GM12878 (cell line): Measurements from ENCODE around the gene ALDH3B2. TPM values are rescaled to one million over a fixed set of nuclear protein-coding genes. Genes with fewer than 3 reads are reported as not detected.

Source experiments
- ATAC-seq: fragments of 200-7000 bp; cut with Tn5 transposase; 3 replicates; pipeline ENCODE4 v1.9.1; 2020; ENCODE audit warnings: mild to moderate bottlenecking, moderate library complexity
- BruUV-seq: library from RNA; stranded (reverse); fragments of 400-500 nt; replicated peaks from 2 replicates; lab custom pipeline; 2021; lab: Mats Ljungman, UMichigan
- CTCF ChIA-PET: fragments of 300-600 bp; sonication (Branson Sonifier 250); formaldehyde crosslinking; extraction: SDS; loops from one replicate; lab custom pipeline; 2021; ENCODE audit warnings: inconsistent platforms; lab: Yijun Ruan, JAX
- POLR2A ChIA-PET: fragments of 350-600 bp; formaldehyde crosslinking; extraction: SDS; loops from one replicate; lab custom pipeline; 2021; ENCODE audit warnings: inconsistent platforms; lab: Charles Lee
- RAD21 ChIA-PET: fragments of 300-600 bp; sonication (Branson Sonifier 250); formaldehyde crosslinking; loops from one replicate; lab custom pipeline; 2023; ENCODE audit warnings: antibody characterized with exemption; ENCODE audit not compliant: unreplicated experiment; lab: Charles Lee
- SMC1A ChIA-PET: fragments of 300-600 bp; sonication (Branson Sonifier 250); formaldehyde crosslinking; loops from one replicate; lab custom pipeline; 2023; ENCODE audit not compliant: unreplicated experiment, uncharacterized antibody; lab: Charles Lee
- DNase-seq: peaks from one replicate; pipeline ENCODE4 v3.0.0-alpha.2; 2011; ENCODE audit warnings: low read depth, low spot score
- FAIRE-seq: peaks from 3 replicates; lab custom pipeline; 2011; peaks lifted over from hg19 to GRCh38; lab: Jason Lieb, UNC
- H2AFZ ChIP-seq: 2 replicates; pipeline ENCODE4 v1.6.0; 2011; ENCODE audit warnings: low read depth, low read length, control low read depth; ENCODE audit not compliant: control insufficient read depth
- H3K27ac ChIP-seq: 2 replicates; pipeline ENCODE4 v1.5.1; 2011; ENCODE audit warnings: control low read depth; ENCODE audit not compliant: control insufficient read depth, insufficient read depth
- H3K27me3 ChIP-seq, 2 experiments: replicated peaks in 1 of 2; 2 replicates each; pipeline versions ENCODE4 v1.6.0 to v1.6.1; 2011; ENCODE audit warnings: low read length in 1 of 2; ENCODE audit not compliant: control insufficient read depth in 2 of 2, insufficient read depth in 2 of 2
- H3K36me3 ChIP-seq, 2 experiments: 2 replicates each; pipeline ENCODE4 v1.5.1; 2011; ENCODE audit warnings: low read length in 1 of 2; ENCODE audit not compliant: control insufficient read depth in 2 of 2, insufficient read depth in 2 of 2
- H3K4me1 ChIP-seq: 2 replicates; pipeline ENCODE4 v1.6.1; 2011; ENCODE audit warnings: mild to moderate bottlenecking, low read length, moderate library complexity, mixed read lengths; ENCODE audit not compliant: control insufficient read depth, insufficient read depth
- H3K4me2 ChIP-seq: 2 replicates; pipeline ENCODE4 v1.6.0; 2011; ENCODE audit warnings: control low read depth; ENCODE audit not compliant: control insufficient read depth, insufficient read depth
- H3K4me3 ChIP-seq: fragments of 200-600 bp; sonication (generic); 2 replicates; pipeline ENCODE4 v1.5.1; 2016
- H3K79me2 ChIP-seq: 2 replicates; pipeline ENCODE4 v1.6.0; 2011; ENCODE audit warnings: low read length; ENCODE audit not compliant: control insufficient read depth, insufficient read depth
- H3K9ac ChIP-seq: 2 replicates; pipeline ENCODE4 v1.8.0; 2011; ENCODE audit warnings: low read length, control low read depth, mixed read lengths; ENCODE audit not compliant: control insufficient read depth, insufficient read depth
- H3K9me3 ChIP-seq: replicated peaks from 3 replicates; pipeline ENCODE4 v1.5.1; 2011; ENCODE audit warnings: mild to moderate bottlenecking, low read length; ENCODE audit not compliant: control insufficient read depth, insufficient read depth
- H4K20me1 ChIP-seq: 2 replicates; pipeline ENCODE4 v1.6.0; 2011; ENCODE audit not compliant: control insufficient read depth, insufficient read depth
- ASH2L ChIP-seq: fragments of 300-600, 200-600 bp; sonication (generic); IDR thresholded peaks from 2 replicates; pipeline ENCODE4 v1.6.1; 2017; ENCODE audit warnings: low read depth, mild to moderate bottlenecking, borderline replicate concordance
- CEBPZ ChIP-seq: fragments of 150-350 bp; IDR thresholded peaks from 2 replicates; pipeline ENCODE4 v1.6.1; 2016; ENCODE audit warnings: low read depth, low read length
- CHD4 ChIP-seq: fragments of 200-600 bp; sonication (generic); IDR thresholded peaks from 2 replicates; pipeline ENCODE4 v1.6.1; 2016; ENCODE audit warnings: mild to moderate bottlenecking
- ELK1 ChIP-seq: IDR thresholded peaks from 2 replicates; pipeline ENCODE4 v1.6.1; 2012; ENCODE audit warnings: low read depth, low read length, improper control_type of control experiment
- ESRRA ChIP-seq: IDR thresholded peaks from 2 replicates; pipeline ENCODE4 v1.6.1; 2012; ENCODE audit warnings: mild to moderate bottlenecking, low read length, improper control_type of control experiment
- ETV6 ChIP-seq, 2 experiments: fragments of 450-650 bp in 1 of 2; IDR thresholded peaks in 1 of 2; conservative IDR thresholded peaks in 1 of 2; 2 replicates each; pipeline ENCODE4 v1.6.1; 2014; ENCODE audit warnings: antibody characterized with exemption in 1 of 2, borderline replicate concordance in 1 of 2, low read depth in 1 of 2, mild to moderate bottlenecking in 1 of 2, moderate library complexity in 1 of 2
- HDAC2 ChIP-seq: fragments of 200-600 bp; sonication (generic); IDR thresholded peaks from 2 replicates; pipeline ENCODE4 v1.6.1; 2017
- IKZF2 ChIP-seq, 2 experiments: fragments of 450-650 bp; IDR thresholded peaks; 2 replicates each; pipeline ENCODE4 v1.6.1; 2017; ENCODE audit warnings: mild to moderate bottlenecking in 2 of 2, moderate library complexity in 2 of 2
- JUNB ChIP-seq: IDR thresholded peaks from 2 replicates; pipeline ENCODE4 v1.6.1; 2016; ENCODE audit warnings: antibody characterized with exemption, mild to moderate bottlenecking
- NR2F1 ChIP-seq: fragments of 450-650 bp; conservative IDR thresholded peaks from 2 replicates; pipeline ENCODE4 v1.6.1; 2017; ENCODE audit warnings: mild to moderate bottlenecking
- RAD21 ChIP-seq: IDR thresholded peaks from 2 replicates; pipeline ENCODE4 v1.6.1; 2011; ENCODE audit warnings: mild to moderate bottlenecking, low read depth, low read length, moderate library complexity; ENCODE audit not compliant: insufficient read depth
- RFX5 ChIP-seq: IDR thresholded peaks from 2 replicates; pipeline ENCODE4 v1.6.1; 2011; ENCODE audit warnings: low read depth, low read length, improper control_type of control experiment
- SMAD5 ChIP-seq: IDR thresholded peaks from 2 replicates; pipeline ENCODE4 v1.6.1; 2016; ENCODE audit warnings: antibody characterized with exemption, low read depth
- WRNIP1 ChIP-seq: IDR thresholded peaks from 2 replicates; pipeline ENCODE4 v1.6.1; 2011; ENCODE audit warnings: low read depth, low read length, improper control_type of control experiment, borderline replicate concordance
- YY1 ChIP-seq: IDR thresholded peaks from 2 replicates; pipeline ENCODE4 v1.6.1; 2011; ENCODE audit warnings: low read depth, mild to moderate bottlenecking, low read length
- ZNF687 ChIP-seq: fragments of 450-650 bp; IDR thresholded peaks from 2 replicates; pipeline ENCODE4 v1.6.1; 2017; ENCODE audit warnings: mild to moderate bottlenecking, moderate library complexity
- WGBS: methylation state at CpG from one replicate; pipeline ENCODE4 v1.1.6; 2016; ENCODE audit warnings: low lambda C conversion rate; ENCODE audit not compliant: insufficient replicate concordance, insufficient coverage; ENCODE audit errors: missing lambda C conversion rate; 5-methylcytosine and 5-hydroxymethylcytosine counted together
- in situ Hi-C: fragments of 300-500 bp; cut with MboI; formaldehyde crosslinking; loops from 9 replicates; pipeline ENCODE4 v1.14.3; 2018; ENCODE audit warnings: mixed read lengths
- intact Hi-C: fragments of 100-400 bp; cut with micrococcal nuclease; formaldehyde crosslinking; loops from one replicate; pipeline ENCODE4 v1.14.2; 2022; ENCODE audit not compliant: unreplicated experiment
- polyA plus RNA-seq, 11 experiments: library from polyadenylated mRNA; depleted of rRNA in 4 of 11; unstranded in 6 of 11; stranded (reverse) in 5 of 11; fragments of >200 nt; fragmentation: Nextera tagmentation in 4 of 11; fragmentation: Illumina TruSeq in 1 of 11; extraction: Ambion mirVana in 4 of 11; extraction: Trizol in 1 of 11; gene quantifications; 1 replicate in 1 of 11; 2 replicates in 10 of 11; pipeline versions ENCODE4 v1.2.1 to v1.2.3, GENCODE V29; 2011 to 2016; ENCODE audit warnings: inconsistent platforms in 2 of 11, missing spikeins in 2 of 11, low read depth in 1 of 11
- total RNA-seq, 4 experiments: library from RNA; depleted of rRNA in 3 of 4; stranded (reverse); fragments of >200 nt in 3 of 4; fragmentation: Illumina TruSeq in 1 of 4; extraction: Trizol in 1 of 4; gene quantifications; 2 replicates each; pipeline versions ENCODE4 v1.2.1 to v1.2.3, GENCODE V29; 2013 to 2021

The ALDH3B2 gene
- total and polyA plus RNA-seq, 10 of the 15 experiments (the other 5 are each of a cell fraction or from before 2014, with no cell fraction given) = 0.09 to 0.17 TPM; not detected in 8

- ChIA-PET CTCF (interaction anchor here (0.6 to 8.4 kb wide), 15 partner anchors 8 to 298 kb away, joined by 3 to 132 read pairs (median 6); partner anchors contain the start of genes NUDT8 and TBX10), SMC1A (interaction anchor here (1.1 to 6.2 kb wide), 3 partner anchors 10 to 44 kb away, joined by 3 to 69 read pairs (median 5); no protein-coding TSS in a partner anchor), RAD21 (interaction anchor here (1.3 to 5.6 kb wide), 5 partner anchors 10 to 65 kb away, joined by 3 to 49 read pairs (median 7); partner anchors contain the start of gene NUDT8)
- in situ Hi-C loops = no loop called here
- 0 out of 2 replicates have a peak overlapping the region, but pooled peaks have one; percentile 1 for H3K4me2 ChIP-seq
- H3K36me3 ChIP-seq = no peaks in the 10 kb centered on the region
- TF ChIP-seq ESRRA = no peak
- TF ChIP-seq JUNB = no peak
- no peak for TF ChIP-seq HDAC2
- TF ChIP-seq RAD21 = no peak
- TF ChIP-seq WRNIP1 = no peak
- TF ChIP-seq SMAD5 = no peak
- no peak for TF ChIP-seq RFX5
- no peak for TF ChIP-seq ETV6 (conservative IDR thresholded peaks at IDR 0.05 in 1 of 2, IDR thresholded peaks at IDR 0.05 in 1 of 2; ENCODE audit: borderline replicate concordance in 1 of 2, low read depth in 1 of 2)
- TF ChIP-seq IKZF2 (IDR thresholded peaks at IDR 0.05) = no peak
- TF ChIP-seq ZNF687 = no peak
- no peak for TF ChIP-seq ELK1
- no peak for TF ChIP-seq CHD4
- TF ChIP-seq NR2F1 = no peak
- TF ChIP-seq CEBPZ = no peak
- no peak for TF ChIP-seq YY1
- TF ChIP-seq ASH2L = no peak
- TF ChIP-seq, all 136 proteins: peak for 0
- H3K27me3 ChIP-seq = no peaks in the 10 kb centered on the region
- no TSS peak for BruUV-seq
- FAIRE-seq = no peak
- H2AFZ ChIP-seq = no peak overlapping the region
- H4K20me1 ChIP-seq = no peaks in the 10 kb centered on the region
- no peak overlapping the region for H3K9ac ChIP-seq
- H3K9me3 ChIP-seq = peaks cover 3% of the 10 kb centered on the region; the same call in 2 of the 3 replicates
- no peak for ATAC-seq
- POLR2A ChIA-PET = interaction anchor here (0.7 to 3.8 kb wide), 3 partner anchors 18 to 84 kb away, joined by 3 to 16 read pairs (median 4); partner anchors contain the start of gene NUDT8
- no peak overlapping the region for H3K4me3 ChIP-seq
- H3K79me2 ChIP-seq = no peaks in the 10 kb centered on the region
- intact Hi-C loops = no loop called here
- 19% methylated on average over 13 of the region's 15 CpGs for WGBS
- peak overlapping the region; percentile 33; the same call in 1 of the 2 replicates for H3K27ac ChIP-seq
- H3K4me1 ChIP-seq = peaks cover 61% of the 10 kb centered on the region
- DNase-seq = no peak
Observed at GRCh38 chr11:67647471-67647870, 27.0 kb downstream of the ALDH3B2 start.
